Choroid plexus epithelial cell (primary cell): ENCODE measurements around the gene DLGAP1.
A peak's percentile ranks its signal among the peaks of the same experiment; 100 is the strongest.

Source experiments
- DNase-seq: peaks from one replicate; pipeline ENCODE4 v3.0.0-alpha.2; 2010; ENCODE audit warnings: low read depth
- H3K4me3 ChIP-seq: 2 replicates; pipeline ENCODE4 v1.5.1; 2011; ENCODE audit warnings: low read depth, mild to moderate bottlenecking, control low read depth, low read length, moderate library complexity
- CTCF ChIP-seq: conservative IDR thresholded peaks from 2 replicates; pipeline ENCODE4 v1.5.1; 2011; ENCODE audit warnings: low read depth, mild to moderate bottlenecking, control low read depth, inconsistent platforms, low read length, moderate library complexity

The DLGAP1 gene

GRCh38 chr18:3871687-3872086 lies 583.4 kb downstream of the DLGAP1 start:
- H3K4me3 ChIP-seq, result no peak overlapping the region
- DNase-seq, result no peak
- TF ChIP-seq CTCF, result no peak

- TF ChIP-seq CTCF, result no peak
- no peak for DNase-seq
- no peak overlapping the region for H3K4me3 ChIP-seq
Observed at GRCh38 chr18:3870914-3871313, 584.2 kb downstream of the DLGAP1 start.

- peak; percentile 76 for DNase-seq
- peak; percentile 61 for TF ChIP-seq CTCF
- H3K4me3 ChIP-seq, result no peak overlapping the region
Observed at GRCh38 chr18:3869848-3870247, 585.3 kb downstream of the DLGAP1 start.

DNA sequence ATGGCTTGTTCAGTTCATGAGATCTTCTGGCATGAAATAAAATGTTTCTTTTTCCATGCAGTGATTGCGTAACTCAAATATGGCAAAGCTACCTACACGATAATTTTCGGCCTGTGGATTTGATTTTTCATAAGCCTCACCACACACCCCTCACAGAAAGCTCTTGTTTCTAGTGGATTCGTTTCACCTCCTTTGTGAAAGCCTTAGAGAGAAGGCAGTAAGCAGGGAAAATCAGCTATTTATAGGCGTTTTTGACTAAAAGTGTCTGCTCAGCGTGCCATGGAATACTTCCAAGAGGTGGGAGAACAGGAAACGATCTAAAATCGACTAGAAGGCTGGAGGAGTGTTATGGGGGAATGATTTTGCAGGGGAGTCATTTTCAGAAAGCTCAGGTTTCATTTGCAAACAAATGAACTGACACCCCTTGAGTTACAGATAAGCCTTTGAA lies 587.2 kb downstream of the DLGAP1 start:
- no peak for DNase-seq
- H3K4me3 ChIP-seq, result no peak overlapping the region
- no peak for TF ChIP-seq CTCF

DNA sequence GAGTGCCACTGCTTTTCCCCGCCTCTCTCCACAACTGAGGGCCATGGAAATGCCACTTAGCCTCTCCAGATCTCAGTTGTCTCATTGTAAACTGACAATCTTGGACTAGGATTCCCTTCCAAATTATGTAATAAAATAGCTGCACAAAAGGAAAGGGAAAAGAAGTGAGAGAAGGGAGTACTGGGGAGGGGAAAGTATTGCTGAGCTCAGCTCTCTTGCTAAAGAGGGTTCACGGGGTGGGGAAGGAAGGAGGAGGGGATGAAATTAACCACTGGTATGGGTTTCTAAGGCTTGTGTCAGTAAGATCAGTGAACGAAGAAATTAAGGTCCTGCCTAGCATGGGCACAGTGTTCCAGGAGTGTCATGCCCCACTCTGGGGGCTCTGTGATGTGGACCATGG lies 587.9 kb downstream of the DLGAP1 start:
- no peak for TF ChIP-seq CTCF
- DNase-seq, result no peak
- no peak overlapping the region for H3K4me3 ChIP-seq

GRCh38 chr18:3864669-3865298 lies 590.3 kb downstream of the DLGAP1 start:
- H3K4me3 ChIP-seq, result no peak overlapping the region
- no peak for TF ChIP-seq CTCF
- DNase-seq, result no peak

GRCh38 chr18:3863593-3863992 lies 591.5 kb downstream of the DLGAP1 start:
- no peak overlapping the region for H3K4me3 ChIP-seq
- no peak for TF ChIP-seq CTCF
- DNase-seq, result no peak
